ENCODE data around the gene PATE3.

DNA sequence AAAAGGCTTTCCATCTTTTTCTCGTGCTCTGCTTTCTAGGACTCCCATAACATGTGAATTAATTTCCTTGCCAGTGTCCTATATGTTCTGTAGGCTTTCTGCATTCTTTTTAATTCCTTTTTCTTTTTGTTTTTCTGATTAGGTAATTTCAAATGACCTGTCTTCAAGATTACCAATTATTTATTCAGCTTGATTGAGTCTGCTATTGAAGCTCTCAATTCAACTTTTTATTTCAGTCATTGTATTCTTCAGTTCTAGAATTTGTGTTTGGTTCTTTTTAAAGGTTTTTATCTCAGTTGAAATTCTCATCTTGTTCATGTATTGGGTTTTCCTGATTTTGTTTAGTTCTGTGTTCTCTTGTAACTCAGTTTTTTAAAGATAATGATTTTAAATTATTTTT is 14.5 kb downstream of the PATE3 start:
- no peak for TF ChIP-seq CTCF (IDR thresholded peaks at IDR 0.05)
- TF ChIP-seq POLR2A (IDR thresholded peaks at IDR 0.05) = no peak

All from esophagus squamous epithelium (tissue), 4 donors.